Measurements from ENCODE around the gene MAP7D2.

Gene MAP7D2

DNA sequence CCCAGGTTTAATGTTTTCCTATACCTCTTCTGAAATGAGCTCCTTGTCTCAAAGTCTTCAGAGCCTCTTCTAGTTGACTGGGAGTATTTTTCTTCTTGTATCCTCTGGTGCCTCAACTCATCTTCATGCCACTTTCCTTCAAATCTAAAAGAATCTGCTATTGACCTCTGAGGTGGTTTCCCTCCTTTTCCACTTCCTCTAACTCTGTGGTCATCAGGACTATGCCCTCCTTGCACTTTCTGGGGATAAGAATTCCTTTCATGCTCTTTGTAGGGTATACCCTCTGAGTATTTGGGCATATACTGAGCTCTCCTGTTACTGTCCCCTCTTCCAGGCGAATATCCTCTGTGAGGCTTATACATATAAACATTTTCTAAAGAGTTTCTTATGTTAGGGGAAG is 150.7 kb downstream of the MAP7D2 start:
- no peak for DNase-seq

- DNase-seq, result no peak
These were observed 152.5 kb downstream of the MAP7D2 start for GRCh38 chrX:19964017-19964710.

DNA sequence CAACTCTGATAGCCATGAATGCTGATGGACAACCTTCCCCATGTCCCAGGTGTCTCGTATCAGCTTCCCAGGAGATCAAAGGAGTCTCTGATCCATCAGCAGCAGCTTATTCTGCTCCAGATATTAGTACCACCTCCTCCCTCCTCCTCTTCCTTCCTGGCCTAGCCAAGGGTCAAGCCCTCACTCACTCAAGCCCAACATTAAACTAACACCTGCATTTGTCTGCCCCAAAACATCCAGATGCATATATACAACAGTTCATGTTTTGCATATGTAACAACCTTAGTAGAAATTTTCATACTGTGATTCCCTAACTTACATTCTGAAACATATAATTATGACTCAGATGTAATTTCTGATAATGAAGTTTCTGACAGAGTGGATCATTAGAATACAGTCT is 155.8 kb downstream of the MAP7D2 start:
- DNase-seq, result peak; percentile 2

DNA sequence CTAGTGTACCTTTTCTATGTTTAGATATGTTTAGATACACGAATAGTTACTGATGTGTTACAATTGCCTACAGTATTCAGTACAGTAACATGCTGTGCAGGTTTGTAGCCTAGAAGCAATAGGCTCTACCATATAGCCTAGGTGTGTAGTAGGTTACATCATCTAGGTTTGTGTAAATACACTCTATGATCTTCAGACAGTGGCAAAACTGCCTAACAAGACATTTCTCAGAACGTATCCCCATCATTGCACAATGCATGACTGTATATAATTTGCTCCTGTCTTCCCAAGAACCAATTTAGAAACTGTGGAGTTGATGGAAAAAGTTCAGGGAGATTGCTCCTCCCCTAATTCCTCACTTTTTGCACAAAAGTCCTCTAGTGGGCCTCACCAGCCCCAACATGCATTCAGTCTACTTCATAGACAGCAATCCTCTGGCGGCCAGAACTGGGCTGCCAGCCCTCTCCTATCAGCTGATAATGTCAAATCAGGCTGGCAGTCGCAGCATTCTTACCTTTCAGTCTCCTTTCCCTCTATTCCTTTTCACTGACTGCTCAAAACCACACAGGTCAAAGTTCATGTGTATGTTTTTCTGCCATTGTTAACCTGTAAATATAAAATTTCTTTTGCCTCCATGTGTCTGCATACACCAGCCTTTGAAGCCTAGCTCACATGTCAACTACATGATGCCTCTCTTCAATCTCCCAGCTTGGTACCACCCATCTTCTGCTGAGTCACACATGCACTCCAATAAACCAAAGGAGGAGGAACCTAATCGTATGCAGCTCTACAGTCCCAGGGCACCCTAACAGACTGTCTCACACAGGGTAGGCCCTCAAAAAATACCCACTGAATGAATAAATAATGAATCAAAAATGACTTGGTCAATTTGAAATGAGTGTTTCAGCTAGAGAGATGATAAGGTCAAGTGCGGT is 157.9 kb downstream of the MAP7D2 start:
- no peak for DNase-seq

DNA sequence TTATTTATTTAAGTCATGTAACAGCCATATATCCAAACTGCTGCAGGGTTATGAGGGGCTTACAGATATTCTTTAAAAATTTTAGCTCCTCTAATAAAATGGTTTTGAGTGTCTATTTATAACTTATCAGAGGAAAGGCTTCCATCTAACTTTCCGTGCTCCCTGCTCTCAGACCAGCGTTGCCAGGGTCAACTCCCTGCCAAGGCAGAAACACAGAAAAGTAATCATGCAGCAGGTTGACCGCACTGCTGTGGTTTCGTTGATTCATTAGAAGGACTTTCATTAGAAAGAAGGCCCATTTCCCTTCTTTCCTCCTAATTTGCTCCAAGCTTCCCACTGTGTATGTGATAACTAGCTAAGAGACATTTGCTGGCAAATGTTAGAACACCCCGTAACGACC is 159.8 kb downstream of the MAP7D2 start:
- no peak for DNase-seq
